Astrocyte of the spinal cord (primary cell): Measurements from ENCODE around the gene COL28A1.

Experiments used
- DNase-seq: peaks from one replicate; pipeline ENCODE4 v3.0.0; 2011; ENCODE audit warnings: low read depth, low spot score
- H3K4me3 ChIP-seq: 2 replicates; pipeline ENCODE4 v1.5.1; 2011; ENCODE audit warnings: low read depth, mild to moderate bottlenecking, low read length, moderate library complexity
- in situ Hi-C: cut with HindIII; loops from 2 replicates; pipeline ENCODE4 v1.10.0; 2017; ENCODE audit warnings: low sequenced_read_pairs
- TF ChIP-seq, protein P1 (sequence below): IDR thresholded peaks from 2 replicates; pipeline ENCODE4 v1.5.1; 2012; ENCODE audit warnings: low read depth, mild to moderate bottlenecking, low read length, inconsistent platforms

Gene COL28A1

DNA sequence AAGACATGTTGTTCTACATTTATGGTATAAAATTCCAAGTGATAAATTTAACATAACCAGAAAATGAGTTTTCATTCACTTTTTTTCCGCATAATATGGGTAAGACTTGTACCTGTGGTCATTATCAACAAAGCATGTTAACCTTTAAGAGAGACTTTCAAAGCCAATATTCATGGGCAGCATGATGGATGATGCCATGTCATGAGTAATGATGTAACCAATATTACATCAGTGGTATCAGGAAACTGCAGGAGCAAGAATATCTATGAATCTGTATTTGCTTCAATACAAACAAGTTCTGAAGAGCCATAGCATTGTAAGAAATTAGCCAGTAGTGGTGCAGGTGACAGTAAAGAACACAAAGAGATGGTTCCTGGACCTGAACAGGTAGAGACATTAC lies 226.5 kb downstream of the COL28A1 start:
- TF ChIP-seq, protein P1, sequence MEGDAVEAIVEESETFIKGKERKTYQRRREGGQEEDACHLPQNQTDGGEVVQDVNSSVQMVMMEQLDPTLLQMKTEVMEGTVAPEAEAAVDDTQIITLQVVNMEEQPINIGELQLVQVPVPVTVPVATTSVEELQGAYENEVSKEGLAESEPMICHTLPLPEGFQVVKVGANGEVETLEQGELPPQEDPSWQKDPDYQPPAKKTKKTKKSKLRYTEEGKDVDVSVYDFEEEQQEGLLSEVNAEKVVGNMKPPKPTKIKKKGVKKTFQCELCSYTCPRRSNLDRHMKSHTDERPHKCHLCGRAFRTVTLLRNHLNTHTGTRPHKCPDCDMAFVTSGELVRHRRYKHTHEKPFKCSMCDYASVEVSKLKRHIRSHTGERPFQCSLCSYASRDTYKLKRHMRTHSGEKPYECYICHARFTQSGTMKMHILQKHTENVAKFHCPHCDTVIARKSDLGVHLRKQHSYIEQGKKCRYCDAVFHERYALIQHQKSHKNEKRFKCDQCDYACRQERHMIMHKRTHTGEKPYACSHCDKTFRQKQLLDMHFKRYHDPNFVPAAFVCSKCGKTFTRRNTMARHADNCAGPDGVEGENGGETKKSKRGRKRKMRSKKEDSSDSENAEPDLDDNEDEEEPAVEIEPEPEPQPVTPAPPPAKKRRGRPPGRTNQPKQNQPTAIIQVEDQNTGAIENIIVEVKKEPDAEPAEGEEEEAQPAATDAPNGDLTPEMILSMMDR = no peak
- in situ Hi-C loops = no loop called here
- H3K4me3 ChIP-seq = no peak overlapping the region
- no peak for DNase-seq
